HG02678 (cell line): ENCODE results near the gene DNAAF1.
"Not testable (repeated sequence)": the region's sequence is repeated elsewhere in the genome, so short reads cannot be mapped to it uniquely, and the experiment has no call there.

Experiments used
- ATAC-seq: cut with Tn5 transposase; IDR thresholded peaks from one replicate; pipeline ENCODE4 v1.9.1; 2021; ENCODE audit warnings: mild to moderate bottlenecking, moderate library complexity; ENCODE audit not compliant: unreplicated experiment

The DNAAF1 gene

GRCh38 chr16:84182680-84183571 lies 37.8 kb downstream of the DNAAF1 start:
- no peak for ATAC-seq

- no peak for ATAC-seq
Measured at GRCh38 chr16:84183572-84183875, 38.4 kb downstream of the DNAAF1 start.

- ATAC-seq = no peak
Measured at GRCh38 chr16:84183911-84184591, 38.9 kb downstream of the DNAAF1 start.

- no peak for ATAC-seq
Measured at GRCh38 chr16:84184775-84185174, 39.7 kb downstream of the DNAAF1 start.

GRCh38 chr16:84186685-84187437 lies 41.8 kb downstream of the DNAAF1 start, which contains the start of gene TAF1C:
TAF1C (minus strand) TSS chr16:84187057; CDS start chr16:84184988, 2,069 bp downstream.
- peak; percentile 96 for ATAC-seq

DNA sequence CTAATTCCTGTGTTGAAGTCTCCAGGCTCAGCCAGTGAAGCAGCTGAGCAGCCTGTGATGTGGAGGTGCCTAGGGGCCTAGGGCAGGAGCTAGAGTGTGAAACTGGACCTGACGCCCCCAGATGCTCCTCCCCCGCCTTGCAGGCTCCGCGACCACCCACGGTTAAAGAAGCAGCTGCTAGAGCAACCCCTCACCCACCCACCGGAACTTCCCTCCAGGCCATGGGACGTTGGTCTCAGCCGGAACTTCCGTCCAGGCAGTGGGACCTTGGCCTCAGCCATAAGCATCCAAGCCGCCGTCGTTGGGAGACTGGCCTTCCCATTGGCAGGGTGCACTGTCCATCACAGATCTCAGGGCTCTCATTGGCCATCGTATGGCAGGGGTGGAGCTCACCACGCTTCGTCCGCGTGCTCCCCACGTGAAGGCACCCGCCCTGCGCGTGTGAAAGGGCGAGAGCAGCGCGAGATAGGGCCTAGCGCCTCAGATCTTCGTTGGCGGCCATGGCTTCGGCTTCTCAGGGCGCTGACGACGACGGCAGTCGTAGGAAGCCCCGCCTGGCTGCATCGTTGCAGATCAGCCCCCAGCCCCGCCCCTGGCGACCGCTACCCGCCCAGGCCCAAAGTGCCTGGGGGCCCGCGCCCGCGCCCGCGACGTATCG lies 45.8 kb downstream of the DNAAF1 start, which contains the start of gene ADAD2:
Gene ADAD2 (plus strand): TSS at position 427 of the 658 bp plus-strand sequence. CDS start 74 bp downstream, at position 501.
- ATAC-seq = no peak

- no peak for ATAC-seq
Measured at GRCh38 chr16:84191466-84191865, 46.4 kb downstream of the DNAAF1 start.

GRCh38 chr16:84193480-84193879 lies 48.4 kb downstream of the DNAAF1 start:
- ATAC-seq = no peak

DNA sequence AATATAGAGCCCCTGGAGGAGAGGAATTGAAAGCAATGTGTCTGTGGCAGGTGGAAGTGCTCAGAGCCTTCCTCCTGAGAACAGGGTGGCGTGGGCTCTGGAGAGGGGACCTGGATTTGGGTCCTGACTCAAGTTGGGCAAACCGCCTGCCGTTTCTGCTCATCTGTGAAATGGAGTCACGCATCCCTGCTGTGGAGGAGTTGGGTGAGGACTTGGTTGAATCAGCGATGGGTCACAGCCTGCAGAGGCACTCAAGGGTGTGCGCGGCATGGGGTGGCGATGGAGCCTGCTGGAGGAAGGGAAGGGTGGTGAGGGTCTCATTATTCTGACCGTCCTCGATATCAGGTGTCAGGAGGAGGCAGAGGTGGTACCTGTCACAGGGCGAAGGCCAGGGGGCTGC lies 48.9 kb downstream of the DNAAF1 start:
- ATAC-seq = no peak

- no peak for ATAC-seq
Measured at GRCh38 chr16:84194470-84195200, 49.5 kb downstream of the DNAAF1 start.

DNA sequence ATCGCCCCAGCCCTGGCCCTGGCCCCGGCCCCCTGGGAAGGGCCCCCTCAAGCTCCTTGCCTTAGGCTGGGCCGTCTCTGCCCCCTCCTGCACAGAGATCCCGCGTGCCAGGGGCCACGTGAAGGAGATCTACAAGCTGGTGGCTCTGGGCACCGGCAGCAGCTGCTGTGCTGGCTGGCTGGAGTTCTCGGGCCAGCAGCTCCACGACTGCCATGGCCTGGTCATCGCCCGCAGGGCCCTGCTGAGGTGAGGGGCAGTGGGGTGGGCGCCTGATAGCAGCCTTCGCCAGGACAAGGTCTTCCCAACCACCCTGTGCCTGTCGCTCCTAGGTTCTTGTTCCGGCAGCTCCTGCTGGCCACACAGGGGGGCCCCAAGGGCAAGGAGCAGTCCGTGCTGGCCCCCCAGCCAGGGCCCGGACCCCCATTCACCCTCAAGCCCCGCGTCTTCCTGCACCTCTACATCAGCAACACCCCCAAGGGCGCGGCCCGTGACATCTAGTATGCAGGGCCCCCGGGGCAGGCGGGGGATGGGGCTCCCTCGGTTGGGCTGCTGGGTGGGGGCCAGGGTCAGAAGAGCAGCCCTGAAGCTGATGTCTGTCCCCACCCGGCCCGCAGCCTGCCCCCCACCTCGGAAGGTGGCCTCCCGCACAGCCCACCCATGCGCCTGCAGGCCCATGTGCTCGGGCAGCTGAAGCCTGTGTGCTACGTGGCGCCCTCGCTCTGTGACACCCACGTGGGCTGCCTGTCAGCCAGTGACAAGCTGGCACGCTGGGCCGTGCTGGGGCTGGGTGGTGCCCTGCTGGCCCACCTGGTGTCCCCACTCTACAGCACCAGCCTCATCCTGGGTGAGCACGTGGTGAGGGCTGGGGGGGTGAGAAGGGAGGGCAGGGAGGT lies 50.3 kb downstream of the DNAAF1 start:
- ATAC-seq = no peak

- ATAC-seq = no peak
Measured at GRCh38 chr16:84196101-84196500, 51.0 kb downstream of the DNAAF1 start.

DNA sequence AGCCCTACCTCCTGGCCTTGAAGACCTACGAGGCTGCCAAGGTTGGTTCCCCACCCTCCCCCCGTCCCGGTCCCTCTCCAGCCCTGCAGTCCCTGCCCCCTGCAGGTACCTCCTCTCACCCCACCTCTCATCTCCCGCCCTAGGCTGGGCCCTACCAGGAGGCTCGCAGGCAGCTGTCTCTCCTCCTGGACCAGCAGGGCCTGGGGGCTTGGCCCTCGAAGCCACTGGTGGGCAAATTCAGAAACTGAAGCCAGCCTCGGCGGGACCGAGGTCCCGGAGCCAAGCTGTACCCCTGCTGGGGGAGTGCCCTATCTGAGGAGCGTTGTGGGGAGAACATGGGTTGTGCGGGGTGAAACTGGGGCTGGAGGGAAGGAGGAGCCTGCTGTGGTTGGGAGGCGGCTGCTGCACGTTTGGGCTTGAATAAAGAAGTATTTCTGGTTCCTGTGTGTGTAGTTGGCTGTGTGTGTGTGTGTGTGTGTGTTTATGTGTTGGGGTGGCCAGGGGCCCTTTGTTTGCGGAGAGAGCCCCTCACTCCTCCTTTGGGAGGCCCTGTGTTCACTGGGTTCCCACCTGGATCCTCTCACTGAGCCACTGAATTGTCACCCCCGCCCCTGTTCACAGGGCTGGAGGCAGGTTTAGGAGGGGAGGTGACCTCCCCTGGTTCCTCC lies 51.8 kb downstream of the DNAAF1 start:
- ATAC-seq = no peak

- ATAC-seq = no peak
Measured at GRCh38 chr16:84197466-84198128, 52.5 kb downstream of the DNAAF1 start.

DNA sequence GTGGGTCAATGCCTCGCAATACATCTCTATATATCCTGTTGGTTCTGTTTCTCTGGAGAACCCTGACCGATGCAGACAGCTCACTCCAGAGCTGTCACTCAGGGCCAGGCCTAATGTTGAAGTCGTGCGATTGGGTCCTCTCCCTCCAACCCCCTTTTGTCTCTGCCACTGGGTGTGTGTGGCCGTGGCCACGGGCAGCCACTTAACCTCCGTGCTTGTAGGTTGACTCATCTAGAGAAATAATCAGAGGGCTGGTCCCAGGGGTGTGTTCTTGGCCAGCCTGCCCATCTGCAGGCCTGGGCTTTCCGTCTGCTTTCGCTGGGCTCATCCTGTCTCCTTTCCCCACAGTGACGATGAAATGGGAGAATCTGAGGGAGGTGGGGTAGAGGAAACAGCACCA lies 53.3 kb downstream of the DNAAF1 start:
- ATAC-seq = no peak

GRCh38 chr16:84199097-84199496 lies 54.0 kb downstream of the DNAAF1 start:
- ATAC-seq = no peak

DNA sequence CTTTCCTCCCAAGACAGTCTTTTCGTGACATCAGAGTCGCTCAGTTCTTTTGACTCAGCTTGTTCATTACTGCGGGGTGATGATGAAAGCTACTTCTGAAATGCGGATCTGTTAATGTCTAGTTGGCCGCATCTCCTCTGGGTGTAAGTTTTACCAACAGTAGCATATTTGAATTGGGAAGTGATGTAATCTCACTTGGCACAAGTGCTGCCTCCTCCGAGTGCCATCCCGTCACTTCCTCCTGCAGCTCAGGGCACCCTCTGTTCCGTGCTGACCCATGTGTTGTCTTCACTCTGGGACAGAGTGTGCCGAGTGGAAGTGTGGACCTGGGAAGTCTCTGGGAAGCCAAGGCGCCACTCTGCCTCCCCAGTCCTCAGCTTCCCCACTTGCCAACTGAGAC lies 54.8 kb downstream of the DNAAF1 start:
- no peak for ATAC-seq

- not testable (repeated sequence) for ATAC-seq
Measured at GRCh38 chr16:84204551-84204950, 59.4 kb downstream of the DNAAF1 start.
